ENCODE data around the gene NDUFS3. TPM values are rescaled to one million over a fixed set of nuclear protein-coding genes. Genes with fewer than 3 reads are reported as not detected.

NDUFS3 gene
- total RNA-seq, 1 experiment from 2014 or later = 96.4 TPM

GRCh38 chr11:47586098-47586855 is 7.4 kb downstream of the NDUFS3 start, which contains the start of gene FAM180B:
Gene FAM180B, plus strand, starts transcription at chr11:47586678. Its CDS starts 91 bp downstream, at chr11:47586769.
- in situ Hi-C loops (cut with HindIII; ENCODE audit: low pct_unique_long_range_greater_than_20kb, low sequenced_read_pairs) = no loop called here

GRCh38 chr11:47587039-47587716 is 8.3 kb downstream of the NDUFS3 start:
- no peak for DNase-seq (ENCODE audit: low read depth)
- in situ Hi-C loops (cut with HindIII; ENCODE audit: low pct_unique_long_range_greater_than_20kb, low sequenced_read_pairs) = no loop called here

More at GRCh38 chr11:47586098-47586855, 7.4 kb downstream of the NDUFS3 start, which contains the start of gene FAM180B:
- DNase-seq (ENCODE audit: low read depth) = no peak

DNA sequence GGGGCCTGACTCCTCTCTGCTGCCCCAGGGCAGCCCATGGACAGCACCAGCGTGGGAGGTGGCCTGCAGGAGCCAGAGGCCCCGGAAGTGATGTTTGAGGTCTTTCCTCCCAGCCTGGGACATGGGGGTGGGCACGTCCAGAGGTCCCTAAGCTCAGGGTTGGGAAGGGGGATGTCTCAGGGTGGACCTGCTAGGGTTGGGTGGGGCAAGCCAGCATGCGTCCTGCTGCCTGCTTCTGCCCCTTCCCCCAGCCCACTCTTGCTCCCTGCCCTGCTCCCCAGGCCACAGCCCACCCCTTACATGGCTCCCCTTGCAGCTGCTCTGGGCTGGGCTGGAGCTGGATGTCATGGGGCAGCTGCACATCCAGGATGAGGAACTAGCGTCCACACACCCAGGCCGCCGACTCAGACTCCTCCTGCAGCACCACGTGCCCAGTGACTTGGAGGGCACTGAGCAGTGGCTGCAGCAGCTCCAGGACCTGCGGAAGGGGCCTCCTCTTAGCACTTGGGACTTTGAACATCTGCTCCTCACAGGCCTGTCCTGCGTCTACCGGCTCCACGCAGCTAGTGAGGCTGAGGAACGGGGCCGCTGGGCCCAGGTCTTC is 9.0 kb downstream of the NDUFS3 start:
- no peak for DNase-seq (ENCODE audit: low read depth)
- in situ Hi-C loops (cut with HindIII; ENCODE audit: low pct_unique_long_range_greater_than_20kb, low sequenced_read_pairs) = no loop called here

DNA sequence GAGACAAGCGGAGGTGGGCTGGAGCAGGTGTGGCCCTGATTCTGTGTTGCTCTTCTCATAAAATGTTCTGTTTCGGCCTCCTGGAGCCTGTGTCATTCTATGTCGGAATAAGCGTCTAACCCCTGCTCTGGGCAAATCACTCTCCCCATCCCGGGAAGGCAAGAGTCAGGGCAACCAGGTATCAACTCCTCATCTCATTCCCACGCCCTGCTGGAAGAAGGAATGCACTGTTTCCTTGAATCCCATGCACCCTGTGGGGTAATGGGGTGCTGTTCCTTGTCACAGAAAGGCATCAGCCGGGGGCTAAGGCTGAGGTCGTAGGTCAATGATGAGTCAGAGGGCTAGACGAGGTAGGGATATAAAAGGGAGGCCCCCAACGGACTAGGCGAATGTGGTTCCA is 10.2 kb downstream of the NDUFS3 start:
- in situ Hi-C loops (cut with HindIII; ENCODE audit: low pct_unique_long_range_greater_than_20kb, low sequenced_read_pairs) = no loop called here
- no peak for DNase-seq (ENCODE audit: low read depth)

DNA sequence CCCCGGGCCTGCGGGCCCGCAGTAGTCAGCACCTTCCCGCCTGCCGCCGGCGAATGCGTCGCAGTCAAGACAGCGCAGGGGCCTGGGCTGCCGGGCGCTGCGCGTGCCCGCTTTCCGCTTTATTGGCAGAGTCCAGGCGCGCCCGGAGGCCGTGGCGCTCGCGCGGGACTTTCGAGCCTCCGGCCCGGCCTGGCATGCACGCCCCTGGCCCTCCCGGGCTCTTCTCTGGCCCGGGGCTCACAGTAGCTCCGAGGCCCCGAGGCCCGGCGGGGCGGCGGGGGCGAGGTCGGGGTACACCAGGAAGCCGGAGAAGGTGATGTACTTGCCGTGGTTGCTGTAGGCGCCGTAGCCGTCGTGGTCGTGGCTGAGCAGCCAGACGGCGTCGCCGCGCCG is 10.7 kb downstream of the NDUFS3 start:
- DNase-seq (ENCODE audit: low read depth) = no peak
- in situ Hi-C loops (cut with HindIII; ENCODE audit: low pct_unique_long_range_greater_than_20kb, low sequenced_read_pairs) = no loop called here

- in situ Hi-C loops (cut with HindIII; ENCODE audit: low pct_unique_long_range_greater_than_20kb, low sequenced_read_pairs) = no loop called here
- DNase-seq (ENCODE audit: low read depth) = no peak
These were observed 11.3 kb downstream of the NDUFS3 start for GRCh38 chr11:47589977-47590861.

- in situ Hi-C loops (cut with HindIII; ENCODE audit: low pct_unique_long_range_greater_than_20kb, low sequenced_read_pairs) = no loop called here
- no peak for DNase-seq (ENCODE audit: low read depth)
These were observed 12.9 kb downstream of the NDUFS3 start for GRCh38 chr11:47591764-47592163.

- no peak for DNase-seq (ENCODE audit: low read depth)
- in situ Hi-C loops (cut with HindIII; ENCODE audit: low pct_unique_long_range_greater_than_20kb, low sequenced_read_pairs) = no loop called here
These were observed 13.4 kb downstream of the NDUFS3 start for GRCh38 chr11:47592251-47592650.

- in situ Hi-C loops (cut with HindIII; ENCODE audit: low pct_unique_long_range_greater_than_20kb, low sequenced_read_pairs) = no loop called here
- DNase-seq (ENCODE audit: low read depth) = no peak
These were observed 14.1 kb downstream of the NDUFS3 start for GRCh38 chr11:47592970-47593369.

- in situ Hi-C loops (cut with HindIII; ENCODE audit: low pct_unique_long_range_greater_than_20kb, low sequenced_read_pairs) = no loop called here
- no peak for DNase-seq (ENCODE audit: low read depth)
These were observed 14.6 kb downstream of the NDUFS3 start for GRCh38 chr11:47593492-47593933.

- in situ Hi-C loops (cut with HindIII; ENCODE audit: low pct_unique_long_range_greater_than_20kb, low sequenced_read_pairs) = no loop called here
- DNase-seq (ENCODE audit: low read depth) = no peak
These were observed 15.3 kb downstream of the NDUFS3 start, which contains the start of gene C1QTNF4 for GRCh38 chr11:47593934-47594855. Gene C1QTNF4, minus strand, starts transcription at chr11:47594411. Its CDS starts 3,601 bp downstream, at chr11:47590810.

- no peak for DNase-seq (ENCODE audit: low read depth)
- in situ Hi-C loops (cut with HindIII; ENCODE audit: low pct_unique_long_range_greater_than_20kb, low sequenced_read_pairs) = no loop called here
These were observed 16.2 kb downstream of the NDUFS3 start for GRCh38 chr11:47595029-47595428.

- no peak for DNase-seq (ENCODE audit: low read depth)
- in situ Hi-C loops (cut with HindIII; ENCODE audit: low pct_unique_long_range_greater_than_20kb, low sequenced_read_pairs) = no loop called here
These were observed 17.1 kb downstream of the NDUFS3 start for GRCh38 chr11:47595967-47596366.

- no peak for DNase-seq (ENCODE audit: low read depth)
- in situ Hi-C loops (cut with HindIII; ENCODE audit: low pct_unique_long_range_greater_than_20kb, low sequenced_read_pairs) = no loop called here
These were observed 21.0 kb downstream of the NDUFS3 start for GRCh38 chr11:47599902-47600301.

- DNase-seq (ENCODE audit: low read depth) = no peak
- in situ Hi-C loops (cut with HindIII; ENCODE audit: low pct_unique_long_range_greater_than_20kb, low sequenced_read_pairs) = no loop called here
These were observed 24.4 kb downstream of the NDUFS3 start for GRCh38 chr11:47603295-47603694.

DNA sequence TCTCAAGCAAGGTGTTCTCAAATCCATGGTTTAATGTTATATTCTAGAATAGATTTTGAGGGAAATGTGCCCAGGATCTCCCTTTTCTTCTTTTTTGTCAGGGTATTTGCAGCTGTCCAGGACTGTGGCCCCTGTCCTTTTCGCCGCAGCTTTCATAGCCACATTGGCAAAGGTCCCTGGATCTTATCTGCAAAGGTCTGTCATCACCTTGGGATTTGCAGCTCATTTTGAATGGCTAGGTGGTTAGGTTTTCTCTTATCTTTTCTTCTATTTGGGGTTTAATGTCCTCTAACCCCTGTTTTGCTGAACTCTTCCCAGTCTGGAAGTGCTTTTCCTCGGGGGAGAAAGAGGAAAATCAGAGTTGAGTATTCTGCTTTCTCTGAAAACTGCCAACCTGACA is 27.0 kb downstream of the NDUFS3 start:
- in situ Hi-C loops (cut with HindIII; ENCODE audit: low pct_unique_long_range_greater_than_20kb, low sequenced_read_pairs) = no loop called here
- no peak for DNase-seq (ENCODE audit: low read depth)

- no peak for DNase-seq (ENCODE audit: low read depth)
- in situ Hi-C loops (cut with HindIII; ENCODE audit: low pct_unique_long_range_greater_than_20kb, low sequenced_read_pairs) = no loop called here
These were observed 27.9 kb downstream of the NDUFS3 start for GRCh38 chr11:47606731-47607130.
